ENCODE results near the gene MPO.

DNA sequence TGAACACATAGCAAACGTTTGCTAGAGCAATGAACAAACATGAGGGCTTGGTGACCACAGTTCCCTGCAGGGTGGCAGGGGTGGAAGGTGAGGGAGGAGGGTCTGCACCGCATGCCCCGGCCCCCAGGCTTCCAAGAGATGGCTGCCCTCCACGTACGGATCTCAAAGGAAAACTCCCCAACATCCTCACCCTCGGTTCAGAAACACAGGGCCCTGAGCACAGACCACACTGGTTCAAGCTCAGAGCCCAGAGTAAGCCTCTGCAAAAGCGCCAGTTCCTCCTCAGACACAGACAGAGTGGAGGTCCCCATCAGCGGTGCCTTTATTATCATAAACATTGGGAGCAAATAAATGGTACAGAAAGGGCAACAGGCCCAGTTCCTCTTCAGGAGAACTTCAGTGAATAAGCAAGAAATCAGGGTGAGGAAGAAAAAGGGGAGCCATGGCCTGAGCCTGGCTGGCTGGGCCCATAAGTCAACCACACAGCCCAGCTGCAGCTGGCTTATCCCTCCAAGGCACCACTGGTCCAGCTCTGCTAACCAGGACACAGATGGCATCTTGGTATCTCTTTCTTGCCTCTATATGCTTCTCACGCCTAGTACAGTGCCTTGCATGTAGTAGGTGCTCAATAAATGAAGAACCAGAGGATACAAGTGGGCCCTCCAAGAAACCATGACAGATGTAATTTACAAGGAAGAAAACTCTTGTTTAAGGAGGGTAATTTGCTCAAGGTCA is 11.0 kb downstream of the MPO start:
- TF ChIP-seq, protein P1, sequence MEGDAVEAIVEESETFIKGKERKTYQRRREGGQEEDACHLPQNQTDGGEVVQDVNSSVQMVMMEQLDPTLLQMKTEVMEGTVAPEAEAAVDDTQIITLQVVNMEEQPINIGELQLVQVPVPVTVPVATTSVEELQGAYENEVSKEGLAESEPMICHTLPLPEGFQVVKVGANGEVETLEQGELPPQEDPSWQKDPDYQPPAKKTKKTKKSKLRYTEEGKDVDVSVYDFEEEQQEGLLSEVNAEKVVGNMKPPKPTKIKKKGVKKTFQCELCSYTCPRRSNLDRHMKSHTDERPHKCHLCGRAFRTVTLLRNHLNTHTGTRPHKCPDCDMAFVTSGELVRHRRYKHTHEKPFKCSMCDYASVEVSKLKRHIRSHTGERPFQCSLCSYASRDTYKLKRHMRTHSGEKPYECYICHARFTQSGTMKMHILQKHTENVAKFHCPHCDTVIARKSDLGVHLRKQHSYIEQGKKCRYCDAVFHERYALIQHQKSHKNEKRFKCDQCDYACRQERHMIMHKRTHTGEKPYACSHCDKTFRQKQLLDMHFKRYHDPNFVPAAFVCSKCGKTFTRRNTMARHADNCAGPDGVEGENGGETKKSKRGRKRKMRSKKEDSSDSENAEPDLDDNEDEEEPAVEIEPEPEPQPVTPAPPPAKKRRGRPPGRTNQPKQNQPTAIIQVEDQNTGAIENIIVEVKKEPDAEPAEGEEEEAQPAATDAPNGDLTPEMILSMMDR (IDR thresholded peaks at IDR 0.05): no peak
- TF ChIP-seq POLR2A (IDR thresholded peaks at IDR 0.05): no peak
